Heart right ventricle (tissue), 16 donors: Measurements from ENCODE around the gene GPRC5B. TPM values are rescaled to one million over a fixed set of nuclear protein-coding genes. Genes with fewer than 3 reads are reported as not detected.

Experiments
- ATAC-seq, 8 donors: fragments of 200-7000 bp; cut with Tn5 transposase; one replicate each; pipeline ENCODE4 v1.9.1; 2020; ENCODE audit warnings: mild to moderate bottlenecking in 8 of 8, moderate library complexity in 8 of 8, moderate number of reproducible peaks in 1 of 8
- DNase-seq, 2 donors: peaks; one replicate each; pipeline ENCODE4 v3.0.0-alpha.2; 2020
- H3K27ac ChIP-seq, 10 donors: fragments of 200-600 bp; sonication (generic) in 2 of 10; one replicate each; pipeline versions ENCODE4 v1.5.0 to v1.8.0; 2020 to 2022; ENCODE audit warnings: mild to moderate bottlenecking in 3 of 10
- H3K27me3 ChIP-seq, 7 donors: fragments of 200-600 bp; one replicate each; pipeline ENCODE4 v1.8.0; 2021 to 2022; ENCODE audit warnings: mild to moderate bottlenecking in 2 of 7
- H3K36me3 ChIP-seq, 9 donors: fragments of 200-600 bp; sonication (generic) in 1 of 9; one replicate each; pipeline versions ENCODE4 v1.5.0 to v1.8.0; 2020 to 2022; ENCODE audit warnings: mild to moderate bottlenecking in 2 of 9
- H3K4me1 ChIP-seq, 9 donors: fragments of 200-600 bp; sonication (generic) in 1 of 9; one replicate each; pipeline versions ENCODE4 v1.5.0 to v1.8.0; 2020 to 2022; ENCODE audit warnings: mild to moderate bottlenecking in 4 of 9
- H3K4me3 ChIP-seq, 10 donors: fragments of 200-600 bp; sonication (generic) in 2 of 10; one replicate each; pipeline versions ENCODE4 v1.5.0 to v1.8.0; 2020 to 2022; ENCODE audit warnings: mild to moderate bottlenecking in 7 of 10, moderate library complexity in 2 of 10
- H3K9me3 ChIP-seq, 11 donors: fragments of 200-600 bp in 10 of 11; sonication (generic) in 2 of 11; one replicate each; pipeline versions ENCODE4 v1.5.0 to v1.8.0; 2013 to 2022; ENCODE audit warnings: mild to moderate bottlenecking in 2 of 11, control low read depth in 1 of 11, moderate library complexity in 1 of 11
- CTCF ChIP-seq, 9 donors: fragments of 200-600 bp; sonication (generic) in 2 of 9; IDR thresholded peaks; one replicate each; pipeline versions ENCODE4 v1.5.0 to v1.8.0; 2021 to 2022; ENCODE audit warnings: antibody characterized with exemption in 9 of 9, mild to moderate bottlenecking in 5 of 9, moderate library complexity in 1 of 9
- whole genome bisulfite sequencing, 2 donors: extraction: QIAGEN DNeasy Blood & Tissue Kit; methylation state at CpG; one replicate each; pipeline ENCODE4 v1.1.7; 2013; ENCODE audit warnings: inconsistent platforms in 1 of 2; 5-methylcytosine and 5-hydroxymethylcytosine counted together
- intact Hi-C, 10 donors: fragments of 100-400 bp; cut with DNase I; formaldehyde crosslinking; loops; one replicate each; pipeline versions ENCODE4 v1.11.1 to v1.14.2; 2022
- polyA plus RNA-seq, 2 donors: library from polyadenylated mRNA; stranded (reverse); fragments of 200-250 nt; gene quantifications; one replicate each; pipeline ENCODE4 v1.2.3, GENCODE V29; 2013
- total RNA-seq, 10 donors: library from RNA; stranded (reverse); fragmentation: NEBNext Ultra II Directional in 3 of 10; extraction: Animal tissue kit (Norgen Biotek cat#: 25700) in 3 of 10; gene quantifications; one replicate each; pipeline versions ENCODE4 v1.2.1 to v1.2.4, GENCODE V29; 2021 to 2023
- donor health status: Arrhythmogenic right ventricular cardiomyopathy.
- donor health status: ischemic (EF 13 %, LVEDD 7.1; RV severe dilation, severe dysfunction).
- donor health status: healthy with polysubstance abuse.
- donor health status: DM: no; HTN: yes; CAD: no.
- donor health status: DM: no; HTN: no; CAD: no.
- donor health status: ischemic (EF 25% LVEDD 6.9; RV normal size, moderate dysfunction).
- donor health status: ischemic (EF 25% LVEDD 5.7; RV mildly dilated, moderate dysfunction).
- donor health status: healthy.
- donor health status: DM: yes; HTN: yes; CAD: no.
- donor health status: Ischemic cardiomyopathy.
- donor health status: ischemic (EF 35%, LVEDD 5.7; RV mildly dilated, moderate dysfunction).
- donor health status: nonischemic (EF 11% LVEDD 7.7; RV severe dilation, severe dysfunction).
- donor health status: DM: yes; HTN: yes; CAD: no.
- donor health status: PGD.
- donor health status: ischemic (EF 29% LVEDD 5.4; RV normal size, mild dysfunction).
- donor health status: nonischemic (EF 23%, LVEDD 6.1; RV moderate dilation, normal function).

The GPRC5B gene
- total and polyA plus RNA-seq, 12 donors = 24.1 to 208 (median 69.4) TPM

DNA sequence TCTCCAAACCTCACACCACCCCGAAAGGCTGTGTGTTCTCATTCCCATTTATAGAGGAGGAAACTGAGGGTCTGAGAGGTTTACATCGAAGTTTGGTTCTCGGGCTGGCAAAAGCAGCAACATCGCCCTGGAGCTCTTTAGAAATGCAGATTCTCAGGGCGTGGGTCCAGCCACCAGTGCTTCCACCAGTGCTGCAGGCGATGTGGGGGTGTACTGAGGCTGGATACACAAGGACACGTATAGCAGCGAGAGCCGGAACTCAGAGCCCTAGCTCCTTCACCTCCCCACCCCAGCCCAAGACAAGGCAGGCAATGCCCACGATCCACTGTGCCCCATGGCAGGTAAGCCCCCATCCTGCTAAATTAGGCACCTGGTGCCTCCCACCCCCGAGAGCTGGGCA, 5.9 kb downstream of the GPRC5B start:
- DNase-seq = no peak
- intact Hi-C loops = loop anchor here in 3 of 10 donors (2.0 to 10.0 kb wide), 3 partner anchors 76 to 158 kb away; no protein-coding TSS in a partner anchor
- Histone ChIP-seq H3K27ac (peak overlapping the region in 8 of 10 donors; percentile 22 to 97 (median 64)), H3K9me3 (no peaks in the 10 kb centered on the region), H3K4me1 (peaks cover 15 to 92% (median 81%) of the 10 kb centered on the region in 9 donors), H3K36me3 (peaks cover 0 to 34% (median 0%) of the 10 kb centered on the region in 9 donors), H3K27me3 (peaks cover 0 to 21% (median 0%) of the 10 kb centered on the region in 7 donors), H3K4me3 (no peak overlapping the region)
- 73 to 80% methylated on average over 11 of the region's 11 CpGs for WGBS, 2 donors
- TF ChIP-seq CTCF (IDR thresholded peaks at IDR 0.05) = no peak
- ATAC-seq = no peak

DNA sequence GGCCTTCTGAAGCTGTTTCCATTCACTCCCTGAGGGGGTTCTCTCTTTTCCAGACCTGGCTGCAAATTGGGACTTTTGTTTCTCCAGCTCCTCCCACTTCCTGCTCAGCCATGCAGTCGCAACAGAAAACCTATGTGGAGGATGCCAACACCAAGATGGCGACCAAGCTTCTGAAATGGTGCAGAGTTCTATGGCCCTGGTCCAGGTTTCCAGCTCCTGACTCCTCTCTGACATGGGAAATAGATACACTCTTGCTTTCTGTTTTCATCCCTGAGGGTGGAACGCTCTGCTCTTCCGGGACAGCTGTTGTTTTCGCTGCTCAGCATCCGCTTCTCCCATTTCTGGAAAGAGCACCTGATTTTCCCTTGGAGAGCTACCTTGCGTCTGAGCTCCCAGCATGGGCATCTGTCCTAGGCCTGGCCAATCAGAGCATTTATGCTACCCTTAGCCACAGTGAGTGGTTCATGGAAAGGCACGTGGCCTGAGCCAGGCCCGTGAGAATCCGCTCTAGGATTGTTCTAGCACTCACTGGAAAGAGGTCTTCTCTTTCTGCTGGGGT, 8.1 kb downstream of the GPRC5B start:
- H3K9me3 ChIP-seq = no peaks in the 10 kb centered on the region
- H3K27me3 ChIP-seq = no peaks in the 10 kb centered on the region
- peak overlapping the region; percentile 8 to 97 (median 69) for H3K27ac ChIP-seq
- no peak overlapping the region for H3K4me3 ChIP-seq
- 50 to 64% methylated on average over 10 of the region's 10 CpGs for WGBS, 2 donors
- ATAC-seq = peak in 7 of 8 donors; percentile 51 to 80 (median 64)
- peaks cover 18 to 90% (median 69%) of the 10 kb centered on the region in 9 donors for H3K4me1 ChIP-seq
- H3K36me3 ChIP-seq = peaks cover 0 to 47% (median 9%) of the 10 kb centered on the region in 9 donors
- peak in 1 of 2 donors; percentile 83 for DNase-seq
- TF ChIP-seq CTCF (IDR thresholded peaks at IDR 0.05) = no peak
- intact Hi-C loops = loop anchor here in 2 of 10 donors (5.0 to 10.0 kb wide), 2 partner anchors 74 to 112 kb away; no protein-coding TSS in a partner anchor

DNA sequence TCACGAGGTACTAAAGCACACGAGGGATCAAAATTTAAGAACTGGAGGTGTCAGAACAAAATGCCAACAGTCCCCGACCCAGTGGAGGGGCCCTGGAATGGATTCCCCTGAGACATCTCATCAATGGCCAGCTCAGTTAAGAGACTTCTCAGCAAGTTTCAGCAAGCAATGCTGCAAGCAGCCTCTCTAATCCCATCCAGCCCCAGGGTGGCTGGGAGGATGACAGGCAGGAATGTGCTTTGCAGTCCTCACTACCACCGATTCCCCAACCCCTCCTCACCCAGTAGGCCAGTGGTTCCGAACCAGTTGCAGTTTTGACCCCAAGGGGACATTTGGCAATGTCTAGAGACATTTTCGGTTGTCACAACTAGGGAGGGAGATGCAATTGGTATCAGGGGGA, 8.7 kb downstream of the GPRC5B start:
- Histone ChIP-seq H3K9me3 (no peaks in the 10 kb centered on the region), H3K27me3 (no peaks in the 10 kb centered on the region), H3K4me1 (peaks cover 18 to 83% (median 62%) of the 10 kb centered on the region in 9 donors), H3K4me3 (no peak overlapping the region), H3K27ac (peak overlapping the region in 8 of 10 donors; percentile 34 to 97 (median 70)), H3K36me3 (peaks cover 0 to 47% (median 15%) of the 10 kb centered on the region in 9 donors)
- 57 to 61% methylated on average over 6 of the region's 6 CpGs for WGBS, 2 donors
- ATAC-seq = peak in 1 of 8 donors; percentile 13
- intact Hi-C loops = loop anchor here in 2 of 10 donors (5.0 to 10.0 kb wide), 2 partner anchors 74 to 111 kb away; no protein-coding TSS in a partner anchor
- TF ChIP-seq CTCF (IDR thresholded peaks at IDR 0.05) = no peak
- DNase-seq = no peak

GRCh38 chr16:19874851-19875546, 9.6 kb downstream of the GPRC5B start:
- ATAC-seq = no peak
- Histone ChIP-seq H3K27ac (peak overlapping the region in 8 of 10 donors; percentile 36 to 97 (median 68)), H3K4me3 (no peak overlapping the region), H3K27me3 (no peaks in the 10 kb centered on the region), H3K4me1 (peaks cover 19 to 81% (median 66%) of the 10 kb centered on the region in 9 donors), H3K36me3 (peaks cover 0 to 47% (median 24%) of the 10 kb centered on the region in 9 donors), H3K9me3 (no peaks in the 10 kb centered on the region)
- no peak for TF ChIP-seq CTCF (IDR thresholded peaks at IDR 0.05)
- intact Hi-C loops = loop anchor here in 4 of 10 donors (5.0 to 10.0 kb wide), 4 partner anchors 68 to 163 kb away; no protein-coding TSS in a partner anchor
- 61 to 66% methylated on average over 18 of the region's 18 CpGs for WGBS, 2 donors
- DNase-seq = no peak
